ENCODE measurements around the gene SLC7A1.

SLC7A1 gene

DNA sequence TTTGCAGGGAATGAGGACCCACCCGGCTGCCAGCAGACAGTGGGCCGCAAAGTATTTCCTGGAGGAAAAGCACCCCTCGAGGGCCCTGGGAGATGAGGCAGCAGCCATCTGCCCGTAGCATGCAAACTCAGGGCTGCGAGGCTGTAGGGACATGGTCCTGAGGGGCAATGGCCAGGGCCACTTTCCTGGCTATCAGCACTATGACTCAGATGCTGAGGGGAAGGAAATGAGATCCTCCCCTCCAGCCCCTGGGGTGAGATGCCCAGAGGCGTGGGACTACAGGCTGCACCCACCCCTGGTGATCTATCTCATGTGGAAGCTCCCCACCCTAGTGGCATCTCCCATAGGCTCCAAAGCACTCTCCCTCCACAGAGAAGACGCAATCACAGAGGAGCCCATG is 80.1 kb downstream of the SLC7A1 start:
- no peaks in the 10 kb centered on the region; the same call in 1 of the 2 replicates for H3F3A ChIP-seq (ENCODE audit: control insufficient read depth, insufficient read depth)
- TF ChIP-seq EZH2phosphoT487 (IDR thresholded peaks at IDR 0.05; ENCODE audit: borderline replicate concordance, low read length) (no peak), CTCF (IDR thresholded peaks at IDR 0.05; ENCODE audit: low read depth, low read length, poor library complexity, severe bottlenecking) (no peak)
- H3K4me1 ChIP-seq (ENCODE audit: control insufficient read depth, low read length), result no peaks in the 10 kb centered on the region
- no peak overlapping the region for H3K27ac ChIP-seq (ENCODE audit: low read depth, low read length)
- H3K9me2 ChIP-seq (replicated peaks; ENCODE audit: control insufficient read depth, low read length), result no peaks in the 10 kb centered on the region
- H3K79me2 ChIP-seq (ENCODE audit: control insufficient read depth, low read length), result no peaks in the 10 kb centered on the region
- H3K36me3 ChIP-seq (ENCODE audit: control insufficient read depth, low read length), result peaks cover 86% of the 10 kb centered on the region
- H4K20me1 ChIP-seq (ENCODE audit: control insufficient read depth, insufficient read depth, low read depth, low read length), result no peaks in the 10 kb centered on the region
- H3K4me3 ChIP-seq (ENCODE audit: low read length), result no peak overlapping the region
- no peak overlapping the region for H3K4me2 ChIP-seq (ENCODE audit: low read length)
- no peaks in the 10 kb centered on the region for H3K9me3 ChIP-seq (ENCODE audit: control insufficient read depth, insufficient read depth, low read length)
- no peaks in the 10 kb centered on the region for H3K27me3 ChIP-seq (ENCODE audit: control insufficient read depth, low read length)

DNA sequence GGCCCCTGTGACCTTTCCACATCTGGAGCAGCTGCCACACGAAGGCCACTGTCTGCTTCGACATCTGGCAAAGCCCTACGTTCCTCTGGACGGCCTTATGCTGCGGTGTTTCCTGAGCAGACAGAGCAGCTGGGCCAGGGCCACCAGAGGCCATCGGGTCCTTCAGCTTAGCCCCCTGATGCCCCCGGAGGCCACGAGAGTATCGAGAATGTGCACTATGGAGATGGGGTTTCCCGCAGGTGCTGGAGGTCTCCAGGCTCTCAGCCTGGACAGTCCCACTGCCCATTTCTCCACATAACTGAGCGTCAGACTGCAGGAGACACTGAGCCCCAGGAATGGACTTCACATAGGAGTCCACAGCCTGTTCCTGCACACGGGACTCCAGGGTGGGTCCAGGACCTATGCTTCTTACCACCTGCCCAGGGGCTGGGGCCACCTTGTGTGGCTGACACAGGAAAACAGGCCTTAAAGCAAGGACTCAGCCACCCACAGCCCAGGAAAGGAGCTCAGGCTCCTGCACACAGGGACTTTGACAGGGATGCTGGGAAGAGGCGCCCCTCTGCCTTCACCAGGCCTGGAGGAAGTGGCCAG is 80.7 kb downstream of the SLC7A1 start:
- Histone ChIP-seq H3K36me3 (ENCODE audit: control insufficient read depth, low read length) (peaks cover 81% of the 10 kb centered on the region), H3F3A (ENCODE audit: control insufficient read depth, insufficient read depth) (peaks cover 2% of the 10 kb centered on the region), H3K4me2 (ENCODE audit: low read length) (no peak overlapping the region), H3K4me1 (ENCODE audit: control insufficient read depth, low read length) (no peaks in the 10 kb centered on the region), H3K9me3 (ENCODE audit: control insufficient read depth, insufficient read depth, low read length) (no peaks in the 10 kb centered on the region), H4K20me1 (ENCODE audit: control insufficient read depth, insufficient read depth, low read depth, low read length) (no peaks in the 10 kb centered on the region), H3K9me2 (replicated peaks; ENCODE audit: control insufficient read depth, low read length) (no peaks in the 10 kb centered on the region), H3K79me2 (ENCODE audit: control insufficient read depth, low read length) (no peaks in the 10 kb centered on the region), H3K4me3 (ENCODE audit: low read length) (no peak overlapping the region), H3K27me3 (ENCODE audit: control insufficient read depth, low read length) (no peaks in the 10 kb centered on the region), H3K27ac (ENCODE audit: low read depth, low read length) (no peak overlapping the region)
- TF ChIP-seq CTCF (IDR thresholded peaks at IDR 0.05; ENCODE audit: low read depth, low read length, poor library complexity, severe bottlenecking), result no peak
- no peak for TF ChIP-seq EZH2phosphoT487 (IDR thresholded peaks at IDR 0.05; ENCODE audit: borderline replicate concordance, low read length)

- no peaks in the 10 kb centered on the region for H4K20me1 ChIP-seq (ENCODE audit: control insufficient read depth, insufficient read depth, low read depth, low read length)
- no peak overlapping the region for H3K4me3 ChIP-seq (ENCODE audit: low read length)
- no peaks in the 10 kb centered on the region for H3K9me3 ChIP-seq (ENCODE audit: control insufficient read depth, insufficient read depth, low read length)
- no peak for TF ChIP-seq CTCF (IDR thresholded peaks at IDR 0.05; ENCODE audit: low read depth, low read length, poor library complexity, severe bottlenecking)
- no peak for TF ChIP-seq EZH2phosphoT487 (IDR thresholded peaks at IDR 0.05; ENCODE audit: borderline replicate concordance, low read length)
- peaks cover 9% of the 10 kb centered on the region for H3F3A ChIP-seq (ENCODE audit: control insufficient read depth, insufficient read depth)
- H3K36me3 ChIP-seq (ENCODE audit: control insufficient read depth, low read length), result peaks cover 74% of the 10 kb centered on the region
- H3K4me2 ChIP-seq (ENCODE audit: low read length), result no peak overlapping the region
- H3K79me2 ChIP-seq (ENCODE audit: control insufficient read depth, low read length), result no peaks in the 10 kb centered on the region
- no peaks in the 10 kb centered on the region for H3K9me2 ChIP-seq (replicated peaks; ENCODE audit: control insufficient read depth, low read length)
- H3K27ac ChIP-seq (ENCODE audit: low read depth, low read length), result no peak overlapping the region
- H3K27me3 ChIP-seq (ENCODE audit: control insufficient read depth, low read length), result no peaks in the 10 kb centered on the region
- H3K4me1 ChIP-seq (ENCODE audit: control insufficient read depth, low read length), result no peaks in the 10 kb centered on the region
Measured at GRCh38 chr13:29513981-29514719, 81.3 kb downstream of the SLC7A1 start.

Measured in DOHH2 (cell line).